Fibroblast of gingiva (primary cell): ENCODE data around the gene TNP1.

Experiments used
- DNase-seq: peaks from one replicate; pipeline ENCODE4 v3.0.0-alpha.2; 2011; ENCODE audit warnings: low read depth

The TNP1 gene

DNA sequence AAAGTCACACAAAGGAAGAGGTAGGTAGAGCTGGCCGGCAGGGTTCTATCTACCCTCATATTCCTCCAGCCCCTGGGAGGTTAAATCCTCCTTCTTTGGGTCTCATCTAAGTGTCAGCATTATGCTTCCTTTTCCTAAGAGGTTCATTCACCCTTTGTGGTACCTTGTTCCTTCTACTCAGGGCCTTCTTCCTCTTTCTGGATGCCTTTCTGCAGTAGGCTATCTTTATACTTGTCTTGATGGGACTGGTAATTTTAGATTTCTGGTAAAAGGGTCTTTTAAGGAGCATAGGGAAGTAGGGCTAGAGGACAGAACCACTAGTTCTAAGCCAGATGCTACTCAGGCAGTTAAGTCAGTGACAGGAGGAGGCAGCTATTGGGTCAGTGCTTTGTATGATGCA, 13.7 kb upstream of the TNP1 start:
- no peak for DNase-seq

DNA sequence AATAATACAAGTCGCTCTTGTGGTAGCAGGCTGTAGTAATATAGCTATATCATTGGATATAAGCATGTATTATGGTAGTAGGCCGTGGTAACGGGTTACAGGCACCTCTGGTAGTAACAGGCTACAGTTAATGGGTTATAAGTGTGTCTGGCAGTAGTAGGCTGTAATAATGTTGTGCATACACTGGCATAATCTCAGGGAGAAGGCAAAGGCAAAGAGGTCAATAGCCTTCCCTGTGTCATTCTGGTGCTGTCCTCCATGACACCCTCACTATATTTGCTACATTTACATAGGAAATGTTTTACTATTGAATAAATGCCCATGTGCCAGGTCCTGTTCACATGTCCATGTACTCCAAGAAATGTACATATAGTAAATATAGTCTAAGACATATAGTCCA, 12.8 kb upstream of the TNP1 start:
- no peak for DNase-seq

DNA sequence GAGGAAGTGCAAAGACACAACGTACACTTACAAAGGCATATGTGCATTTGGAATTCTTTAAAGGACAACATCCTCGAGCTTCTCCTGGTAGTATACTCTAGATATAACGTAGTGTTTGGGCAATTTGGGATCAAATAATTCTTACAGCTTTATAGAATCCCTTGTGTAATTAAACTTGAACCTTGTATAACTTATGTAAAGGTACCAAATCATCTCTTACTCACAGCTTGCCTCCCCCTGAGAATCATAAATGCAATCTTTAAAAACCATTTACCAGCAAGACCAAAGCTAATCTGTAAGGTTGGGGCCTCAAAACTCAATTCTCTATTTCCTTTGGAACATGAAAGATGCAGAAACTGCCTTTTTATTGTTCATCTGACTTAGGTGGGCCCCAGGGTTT, 12.2 kb upstream of the TNP1 start:
- no peak for DNase-seq

DNA sequence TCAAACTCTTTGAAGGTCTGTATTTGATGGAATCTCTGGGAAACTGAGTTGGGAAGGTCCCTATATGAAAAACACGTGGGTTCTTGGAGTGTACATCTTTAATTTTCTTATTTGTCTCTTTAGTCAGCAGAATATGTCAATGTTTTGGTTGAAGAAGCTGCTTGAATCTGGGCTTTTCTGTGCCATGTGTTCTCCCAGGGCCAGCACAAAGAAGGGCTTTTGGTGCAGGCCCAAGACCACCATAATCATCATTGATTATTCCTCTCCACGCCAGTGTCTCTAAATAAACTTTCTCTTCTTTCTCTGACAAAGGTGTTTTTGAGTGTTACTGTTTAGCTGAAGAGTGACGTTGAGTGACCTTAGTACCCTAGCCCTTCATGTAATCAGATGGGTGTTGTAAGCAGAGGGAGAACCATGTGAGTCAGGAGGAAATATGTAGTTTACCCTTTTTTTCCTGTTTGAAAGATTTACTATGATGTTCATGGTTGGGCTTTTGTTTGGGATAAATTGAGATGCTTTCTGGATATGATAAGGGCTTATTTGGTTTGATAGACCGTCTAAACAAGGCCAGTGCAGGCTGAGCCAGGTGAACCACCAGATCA, 11.6 kb upstream of the TNP1 start:
- DNase-seq, result no peak

DNA sequence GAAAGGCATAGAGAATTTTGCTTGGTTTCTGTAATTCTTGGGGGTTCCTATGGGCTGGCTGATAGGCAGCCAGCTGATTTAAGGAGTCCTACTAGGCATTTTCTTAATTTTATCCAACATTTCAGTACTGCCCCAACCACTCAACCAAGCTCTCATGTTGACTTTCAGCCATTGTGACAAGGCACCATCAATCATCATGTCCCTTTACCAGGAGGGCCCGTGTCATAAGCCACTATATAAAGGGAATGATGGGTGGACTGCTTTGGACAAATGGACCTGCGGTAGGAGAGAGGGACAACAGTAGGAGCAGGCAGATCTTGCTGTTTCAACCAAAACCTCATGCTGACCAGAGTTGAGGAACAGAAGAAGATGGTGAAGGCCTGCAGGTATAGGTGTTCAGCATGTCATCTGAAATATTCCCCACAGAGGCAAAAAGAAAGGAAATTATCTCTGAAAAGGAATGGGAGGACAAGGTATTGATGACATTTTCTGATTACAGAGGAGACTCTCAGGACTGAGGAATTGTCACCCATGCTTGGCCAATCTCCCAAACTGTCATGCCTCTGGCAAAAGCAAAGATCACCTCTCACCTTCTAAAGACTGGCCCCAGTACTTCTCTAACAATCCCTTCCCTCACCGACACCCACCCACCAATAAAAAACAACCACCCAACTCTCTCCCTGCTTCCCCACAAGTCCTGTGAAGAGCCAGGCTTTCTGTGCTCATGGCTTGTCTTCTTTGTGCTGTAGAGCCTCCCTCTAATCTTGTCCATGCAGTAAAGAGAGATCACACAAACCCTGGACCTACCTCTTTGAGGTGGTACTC, 10.9 kb upstream of the TNP1 start:
- DNase-seq, result no peak

DNA sequence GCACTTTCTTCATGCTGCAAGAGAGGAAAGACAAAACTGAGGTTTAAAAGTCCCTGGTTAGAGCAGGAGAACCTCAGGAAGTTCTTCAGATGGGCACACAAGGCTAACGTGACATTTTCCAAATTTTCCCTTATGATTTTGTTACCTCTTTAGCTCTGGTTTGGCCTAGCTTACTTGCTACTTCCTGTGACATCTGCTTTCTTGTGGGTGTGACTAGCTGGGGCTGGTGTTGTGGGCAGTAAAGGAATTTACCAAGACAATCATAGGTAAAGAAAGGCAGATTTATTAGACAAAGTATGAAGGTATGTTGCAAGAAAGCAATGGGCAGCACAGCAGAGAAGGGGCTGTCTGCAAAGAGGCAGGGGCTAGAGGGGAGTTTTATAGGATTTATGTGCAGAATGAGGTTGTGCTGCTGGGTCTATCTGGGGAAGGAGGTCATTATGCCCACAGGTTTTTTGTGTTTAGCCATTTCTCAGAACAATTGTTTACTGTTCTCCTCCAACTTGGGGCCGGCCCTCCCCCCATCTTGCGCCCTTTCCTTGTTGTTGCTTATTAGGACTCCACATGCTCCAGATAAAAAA, 6.7 kb upstream of the TNP1 start:
- no peak for DNase-seq

DNA sequence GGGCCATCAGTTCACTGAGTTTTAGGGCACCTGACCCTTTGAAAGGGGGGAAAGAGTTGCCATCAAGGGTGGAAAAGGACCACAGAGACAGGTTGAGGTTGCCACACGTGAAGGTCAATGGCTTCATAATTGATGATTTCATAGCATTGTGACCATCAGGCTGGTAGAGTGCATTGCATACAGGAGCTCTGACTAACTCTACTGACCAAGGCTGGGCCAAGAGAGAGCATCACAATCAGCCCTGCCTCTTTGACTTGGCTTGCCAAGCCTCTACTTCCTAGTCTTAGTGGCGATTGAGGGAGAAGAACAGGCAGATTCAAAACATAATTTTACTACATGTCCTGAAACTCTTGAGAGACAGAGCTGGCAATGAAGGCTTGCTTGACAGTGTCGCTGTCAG, 5.8 kb upstream of the TNP1 start:
- DNase-seq, result no peak

DNA sequence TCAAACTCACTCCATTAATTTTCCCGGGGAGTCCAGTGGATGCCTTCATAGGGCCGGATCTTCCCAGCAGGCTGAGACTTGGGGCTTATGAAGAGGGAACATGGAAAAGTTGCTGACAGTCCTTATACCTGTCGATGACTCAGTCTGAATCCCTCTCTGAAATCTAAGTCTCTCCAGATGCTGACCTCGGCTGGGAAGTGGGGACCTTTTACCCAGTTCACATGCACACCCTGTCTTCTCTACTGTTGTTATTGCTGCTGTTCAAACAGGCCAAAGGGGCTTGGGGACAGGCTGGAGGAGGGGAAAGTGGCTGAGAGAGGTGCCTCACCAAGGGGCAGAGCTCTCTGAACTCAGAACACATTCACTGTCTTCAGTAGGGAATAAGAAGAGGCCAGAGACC, 4.1 kb upstream of the TNP1 start:
- DNase-seq, result no peak

DNA sequence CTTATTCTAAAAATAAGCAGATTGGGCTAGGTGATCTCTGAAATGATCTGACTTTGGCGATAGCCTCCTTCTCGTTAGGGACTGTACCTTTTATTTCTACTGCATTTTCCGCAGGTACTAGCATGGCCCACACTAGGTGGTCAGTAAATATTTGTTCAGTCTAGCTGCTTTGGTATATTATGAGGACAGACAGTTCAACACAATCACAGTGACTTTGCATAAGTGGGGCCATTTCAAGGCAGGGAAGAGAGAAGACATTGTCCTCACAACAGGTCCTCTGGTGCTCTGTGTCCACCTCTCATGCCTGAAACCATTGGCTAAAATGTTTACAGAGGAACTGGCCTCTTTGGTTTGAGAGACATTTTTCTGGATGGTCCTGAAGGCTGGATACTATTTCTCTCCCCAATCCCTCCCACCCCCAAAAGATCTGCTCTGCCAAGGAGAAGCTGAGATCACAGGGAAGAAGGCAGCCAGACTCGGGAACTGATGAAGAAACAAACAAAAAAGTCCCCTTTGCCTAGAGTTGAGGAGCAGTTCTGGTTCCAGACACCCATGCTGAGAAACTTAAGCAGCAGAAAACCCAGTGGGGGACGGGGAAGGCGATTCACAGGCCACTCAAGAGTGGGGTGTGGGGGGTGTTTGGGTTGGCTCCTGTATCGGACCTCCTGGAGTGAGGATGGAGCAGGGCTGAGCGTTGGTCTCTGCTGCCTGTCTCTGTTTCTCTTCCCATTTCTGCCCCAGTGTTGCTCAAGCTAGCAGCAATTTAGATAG, 2.9 kb upstream of the TNP1 start:
- no peak for DNase-seq

DNA sequence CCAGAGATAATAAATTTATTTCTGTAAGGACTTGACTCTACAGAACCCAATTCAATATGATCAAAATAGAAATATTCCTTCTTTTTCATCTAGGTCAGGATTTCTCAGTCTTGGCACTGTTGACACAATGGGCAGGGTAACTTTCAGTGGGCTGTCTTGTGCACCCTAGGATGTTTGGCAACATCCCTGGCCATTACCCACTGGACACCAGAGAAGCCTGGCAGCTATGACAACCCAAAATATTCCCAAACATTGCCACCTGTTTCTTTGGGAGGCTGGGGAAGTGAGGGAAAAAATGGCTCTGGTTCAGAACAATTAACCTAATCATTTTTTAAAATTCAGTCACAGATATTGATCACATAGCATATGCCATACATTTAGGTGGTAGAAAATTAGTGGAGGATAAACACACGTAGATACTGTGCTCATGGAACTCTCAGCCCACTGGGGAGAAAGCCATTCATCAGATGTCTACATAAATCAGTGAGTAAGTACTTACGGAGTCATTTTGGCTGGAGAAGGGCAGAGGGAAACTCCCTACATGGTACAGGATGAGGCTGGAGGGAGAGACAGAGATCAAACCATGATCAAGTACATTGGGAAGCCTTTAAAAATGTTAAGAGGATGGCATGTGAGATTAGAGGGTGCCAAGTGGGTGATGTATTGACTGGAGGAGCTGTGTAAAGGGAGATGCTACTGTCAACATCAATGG, 718 bp upstream of the TNP1 start:
- DNase-seq, result no peak

DNA sequence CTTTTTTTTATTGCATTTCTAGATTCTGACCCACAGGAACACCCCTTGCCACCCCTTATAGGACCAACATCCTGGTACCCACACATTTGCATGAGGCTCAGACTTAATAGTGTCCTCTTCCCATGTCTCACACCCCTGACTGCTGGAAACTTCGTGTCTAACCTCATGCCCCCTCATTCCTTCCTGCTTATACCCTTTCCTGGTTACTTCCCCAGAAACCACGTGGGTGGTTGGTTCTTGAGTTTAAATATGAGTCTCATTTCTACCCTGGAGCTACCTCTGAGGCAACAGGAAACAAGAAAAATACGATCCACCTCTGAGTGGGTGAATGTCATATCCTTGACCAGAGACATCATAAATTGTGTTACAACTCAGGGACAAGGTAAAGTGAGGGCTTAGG, 1.6 kb downstream of the TNP1 start:
- no peak for DNase-seq

DNA sequence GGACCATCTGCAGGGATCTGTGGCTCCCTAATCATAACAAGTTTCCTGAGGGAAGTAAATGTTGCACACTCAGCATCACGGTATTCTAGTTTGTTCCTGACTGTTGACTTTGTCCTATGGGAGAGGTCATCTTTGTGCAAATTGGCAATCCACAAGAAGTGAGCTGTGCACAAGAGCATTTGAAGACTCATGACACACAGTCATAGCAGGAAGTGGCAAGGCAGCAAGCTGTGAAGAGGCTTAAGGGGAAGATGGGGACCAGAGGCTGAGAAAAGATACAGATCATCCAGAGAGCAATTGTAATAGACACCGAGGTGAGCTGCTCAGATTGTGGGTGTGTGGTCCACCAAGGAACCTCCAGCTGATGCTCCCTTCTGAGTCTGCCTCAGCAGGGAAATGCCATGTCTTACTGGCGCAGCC, 2.7 kb downstream of the TNP1 start:
- DNase-seq, result no peak

DNA sequence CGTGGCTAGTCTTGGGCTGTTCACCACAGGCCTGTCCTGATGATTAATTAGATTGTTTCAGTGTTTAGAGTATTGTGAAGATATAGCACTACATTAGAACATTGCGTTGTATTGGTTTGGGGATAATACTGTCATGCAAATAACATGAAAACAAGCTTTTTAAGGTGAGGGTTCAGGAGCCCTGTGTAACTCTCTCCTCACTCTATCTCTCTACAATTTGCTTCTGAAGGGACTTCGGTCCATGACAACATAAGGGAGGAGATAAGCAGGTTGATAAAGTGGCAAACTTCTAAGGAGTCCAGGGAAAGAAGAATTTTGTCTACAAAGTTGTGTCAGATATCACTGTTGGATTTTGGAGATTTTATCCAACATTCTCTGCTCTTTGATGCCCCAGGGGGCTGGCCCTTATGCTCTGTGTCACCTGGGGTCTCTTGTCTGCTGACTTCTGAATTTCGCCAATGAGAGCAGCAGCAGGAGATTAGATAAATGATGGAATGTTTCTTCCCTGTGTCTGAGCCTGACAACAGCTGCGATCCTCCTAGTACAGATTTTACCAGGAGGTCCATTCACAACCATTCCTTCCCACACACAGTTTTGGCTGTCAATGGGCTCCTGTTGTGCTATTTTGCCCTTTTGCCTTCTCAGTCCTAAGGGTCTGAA, 3.3 kb downstream of the TNP1 start:
- no peak for DNase-seq

DNA sequence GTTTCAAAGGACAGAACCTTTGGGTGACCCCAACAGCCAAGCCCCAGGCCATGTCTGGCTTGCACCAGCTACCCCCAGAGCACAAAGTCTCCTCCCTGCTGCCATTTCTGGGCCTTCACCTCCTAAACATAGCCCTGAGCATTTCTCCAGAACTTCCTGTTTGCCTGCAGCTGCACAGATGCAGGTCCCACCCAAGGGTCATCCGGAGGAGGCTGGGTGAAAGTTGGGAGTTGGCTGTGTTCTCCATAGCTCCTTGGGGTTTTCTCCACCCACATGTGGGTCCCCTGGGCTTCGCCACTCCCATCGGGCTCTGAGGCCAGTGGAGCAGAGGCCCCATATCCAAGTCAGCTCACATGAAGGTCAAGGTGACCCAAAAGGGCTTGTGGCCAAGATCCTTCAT, 4.3 kb downstream of the TNP1 start:
- DNase-seq, result no peak

DNA sequence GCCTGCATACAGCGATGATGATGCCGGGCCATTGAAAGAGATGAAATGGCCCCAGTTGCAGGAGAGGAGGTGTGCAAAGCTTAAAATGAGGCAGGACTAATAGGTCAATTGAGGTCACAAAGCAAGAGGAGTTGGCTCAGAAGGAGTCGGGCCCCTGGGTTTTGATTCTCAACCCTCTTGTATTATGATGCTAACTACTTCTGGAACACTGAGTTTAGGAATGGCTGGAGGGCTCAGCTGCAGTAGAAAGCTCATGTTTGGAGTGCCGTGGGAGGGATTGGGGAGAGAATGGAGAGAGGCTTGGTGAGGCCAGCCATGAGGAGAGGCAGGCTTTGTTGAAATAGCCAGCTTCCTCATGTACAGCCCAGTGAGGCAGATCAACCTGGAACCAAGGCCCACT, 4.8 kb downstream of the TNP1 start:
- no peak for DNase-seq

DNA sequence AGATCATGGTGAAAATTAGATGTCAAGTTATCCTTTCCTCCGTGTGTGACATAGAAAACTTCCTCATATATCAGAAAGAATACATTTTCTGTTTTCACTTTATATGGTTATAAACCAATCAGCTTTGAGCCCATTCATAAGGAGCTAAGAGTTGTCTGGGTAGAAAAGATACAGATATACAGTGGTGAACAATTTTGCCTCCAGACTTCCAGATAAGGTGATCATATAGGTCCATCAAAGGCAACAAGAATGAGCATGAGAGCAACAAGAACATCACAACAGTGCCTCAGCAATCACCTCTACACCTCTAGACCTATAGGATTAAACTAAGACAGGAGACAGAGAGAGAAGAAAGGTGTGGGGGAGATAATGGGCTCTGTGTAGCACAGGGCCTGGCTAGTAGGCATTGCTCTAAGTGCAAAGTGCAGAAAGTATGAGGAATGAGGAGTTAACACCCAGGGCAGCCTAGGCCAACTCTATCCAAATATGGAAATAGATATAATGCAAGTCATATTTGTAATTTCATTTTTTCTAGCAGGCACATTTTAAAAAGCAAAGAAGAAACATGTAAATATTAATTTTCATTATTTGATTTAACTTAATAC, 8.3 kb downstream of the TNP1 start:
- DNase-seq, result no peak

DNA sequence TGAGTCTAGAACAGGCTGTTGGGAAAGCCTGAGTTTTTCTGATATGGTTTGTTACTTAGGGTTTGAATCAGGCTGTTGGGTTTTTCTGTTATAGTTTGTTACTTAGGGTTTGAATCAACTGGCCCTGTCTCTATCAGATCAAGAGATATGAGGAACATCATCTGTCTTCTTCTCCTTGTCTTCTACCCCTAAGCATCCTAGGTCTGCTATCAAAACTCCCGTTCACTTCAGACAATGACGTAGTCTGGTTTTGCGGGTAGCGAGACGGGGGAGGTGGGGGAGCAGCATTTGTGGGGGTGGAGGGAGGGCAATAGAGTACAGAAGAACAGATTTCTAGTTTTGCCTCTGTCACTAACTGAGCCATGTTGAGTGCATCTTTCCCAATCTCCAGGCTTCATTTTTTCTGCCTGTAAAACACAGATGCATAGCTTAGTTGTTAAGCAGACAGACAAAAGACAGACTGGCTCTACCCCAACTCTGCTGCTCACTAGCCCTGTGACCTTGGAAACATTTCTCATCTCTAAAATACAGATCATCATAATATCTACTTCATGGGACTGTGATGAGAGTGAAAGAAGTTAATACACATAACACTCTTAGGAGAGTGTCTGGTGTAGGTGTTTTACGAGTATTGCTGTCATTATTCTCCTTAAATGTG, 9.1 kb downstream of the TNP1 start:
- DNase-seq, result no peak

DNA sequence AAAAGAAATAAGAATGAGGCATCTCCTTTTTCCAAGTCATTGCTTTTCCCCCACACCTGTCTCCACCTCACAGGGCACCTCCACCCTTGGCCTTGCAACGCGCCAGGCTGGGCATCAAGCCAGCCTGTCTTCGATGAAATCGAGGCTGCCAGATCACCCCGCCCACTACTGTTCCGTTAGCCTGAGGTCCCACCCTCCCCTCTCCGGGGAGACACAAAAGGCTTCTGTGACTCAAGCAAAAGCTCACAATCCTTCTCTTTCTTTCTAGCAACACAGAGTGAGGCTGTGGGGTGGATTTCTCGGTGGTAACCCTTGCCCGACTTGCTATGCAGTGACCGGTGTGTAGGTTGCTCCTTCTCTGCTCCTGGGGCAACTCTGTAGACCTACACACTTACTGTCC, 9.9 kb downstream of the TNP1 start:
- no peak for DNase-seq

DNA sequence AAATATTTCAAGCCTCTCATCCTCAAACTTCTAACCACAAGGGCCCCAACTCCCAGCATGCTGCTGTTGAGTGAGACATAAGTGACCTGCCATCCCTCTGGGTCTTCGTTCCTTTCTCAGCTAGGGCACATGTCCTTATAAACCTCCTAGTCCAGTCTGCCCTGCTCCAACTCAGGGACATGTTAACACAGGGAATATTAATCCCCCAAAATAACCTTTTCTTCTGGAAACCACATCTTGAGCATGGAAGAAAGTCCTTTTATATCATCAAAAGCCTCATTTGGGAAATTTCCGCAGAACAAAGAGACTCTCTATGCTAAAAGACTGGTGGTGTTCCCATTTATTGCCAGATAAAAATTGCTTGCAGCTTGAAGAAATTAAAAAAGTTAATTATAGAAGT, 14.4 kb downstream of the TNP1 start:
- no peak for DNase-seq

DNA sequence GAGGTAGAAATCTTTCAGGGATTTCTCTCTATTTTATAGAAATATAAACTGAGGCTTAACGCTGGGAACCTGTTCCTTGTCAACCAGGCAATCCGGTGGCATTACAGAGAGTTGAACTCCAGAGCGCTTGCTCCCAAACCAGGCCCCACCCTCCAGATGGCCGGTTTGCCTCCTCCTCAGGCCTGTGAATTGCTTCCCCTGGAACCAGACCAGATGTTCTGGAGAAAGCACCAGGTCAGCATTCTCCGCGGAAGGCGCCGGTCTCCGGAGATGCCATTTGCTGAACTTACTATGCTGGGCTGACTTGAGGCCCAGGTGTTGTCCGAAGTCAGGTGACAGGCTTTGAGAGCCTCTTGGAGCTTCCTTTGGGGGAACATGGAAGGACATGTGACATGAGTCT, 17.2 kb downstream of the TNP1 start:
- no peak for DNase-seq

DNA sequence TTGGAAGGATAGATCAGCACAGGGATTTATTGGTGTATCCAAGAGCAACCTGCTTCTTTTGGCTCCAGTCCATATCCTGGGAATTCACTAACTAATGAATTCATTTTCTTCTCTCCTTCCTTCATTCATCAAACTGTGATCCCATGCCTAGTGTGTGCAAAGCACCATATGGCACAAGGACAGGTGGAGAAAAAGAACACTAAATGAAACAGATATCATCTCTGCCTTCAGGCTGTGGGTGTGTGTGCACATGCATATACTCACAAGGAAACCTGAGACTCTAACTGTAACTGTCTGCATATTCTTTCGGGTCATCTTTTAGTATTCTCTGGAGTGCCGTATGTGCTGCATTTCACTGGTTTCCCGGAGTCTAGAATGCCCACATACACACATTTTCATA, 20.2 kb downstream of the TNP1 start:
- DNase-seq, result no peak
